Astrocyte of the spinal cord (primary cell): ENCODE data around the gene EZH2.

ENCODE experiments used
- DNase-seq: peaks from one replicate; pipeline ENCODE4 v3.0.0; 2011; ENCODE audit warnings: low read depth, low spot score
- H3K4me3 ChIP-seq: 2 replicates; pipeline ENCODE4 v1.5.1; 2011; ENCODE audit warnings: low read depth, mild to moderate bottlenecking, low read length, moderate library complexity
- CTCF ChIP-seq: IDR thresholded peaks from 2 replicates; pipeline ENCODE4 v1.5.1; 2012; ENCODE audit warnings: low read depth, mild to moderate bottlenecking, low read length, inconsistent platforms
- in situ Hi-C: cut with HindIII; loops from 2 replicates; pipeline ENCODE4 v1.10.0; 2017; ENCODE audit warnings: low sequenced_read_pairs

The EZH2 gene

GRCh38 chr7:148886844-148887243 is 2.8 kb upstream of the EZH2 start:
- TF ChIP-seq CTCF = no peak
- DNase-seq = no peak
- in situ Hi-C loops = no loop called here
- H3K4me3 ChIP-seq = no peak overlapping the region

GRCh38 chr7:148884299-148885022 is 370 bp upstream of the EZH2 start:
- in situ Hi-C loops = no loop called here
- H3K4me3 ChIP-seq = peak overlapping the region; percentile 62
- no peak for TF ChIP-seq CTCF
- peak; percentile 93 for DNase-seq

DNA sequence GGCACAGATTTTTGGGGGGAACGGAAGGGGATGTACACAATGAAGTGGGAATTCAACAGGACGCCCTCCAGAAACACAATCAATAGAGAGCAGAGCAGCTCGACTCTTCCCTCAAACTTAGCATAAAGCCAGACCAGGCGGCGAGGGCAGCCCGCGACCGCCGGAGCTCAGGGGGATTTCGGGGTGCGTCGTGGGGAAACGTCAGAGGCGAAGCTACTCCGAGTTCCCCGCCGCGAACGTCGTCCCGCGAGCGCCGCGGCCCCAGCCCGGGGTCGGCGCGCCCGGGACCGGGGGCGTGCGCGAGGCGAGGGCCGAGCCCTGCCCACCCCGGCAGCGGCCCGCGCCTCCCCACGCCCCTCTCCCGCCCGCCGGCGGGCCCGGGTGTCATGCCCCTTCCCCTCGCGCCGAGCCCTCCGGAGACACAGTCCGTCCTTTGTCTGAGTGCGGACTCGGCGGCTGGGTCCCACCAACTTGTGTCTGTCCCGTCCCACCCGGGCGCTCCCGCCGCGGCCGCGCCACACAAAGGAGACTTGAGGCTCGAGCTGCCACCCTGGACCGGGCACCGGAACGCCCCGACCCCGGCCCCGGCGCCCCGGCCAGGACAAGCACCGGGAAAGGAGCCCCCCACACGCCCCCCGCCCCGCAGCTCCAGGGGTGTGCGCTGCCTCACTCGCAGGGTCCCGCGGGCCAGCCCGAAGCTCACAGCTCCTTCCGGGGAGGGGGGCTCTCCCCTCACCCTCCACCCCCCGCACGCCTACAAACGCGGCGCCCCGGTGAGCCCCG is 634 bp downstream of the EZH2 start:
- in situ Hi-C loops = no loop called here
- no peak for TF ChIP-seq CTCF

GRCh38 chr7:148882841-148883265 is 1.2 kb downstream of the EZH2 start:
- no peak for TF ChIP-seq CTCF
- in situ Hi-C loops = no loop called here
- DNase-seq = peak; percentile 26

More for the DNA sequence above, 634 bp downstream of the EZH2 start:
- DNase-seq = no peak
- peak overlapping the region; percentile 62 for H3K4me3 ChIP-seq

GRCh38 chr7:148882192-148882591 is 1.9 kb downstream of the EZH2 start:
- no peak overlapping the region for H3K4me3 ChIP-seq
- TF ChIP-seq CTCF = no peak
- in situ Hi-C loops = no loop called here
- no peak for DNase-seq

More at GRCh38 chr7:148882841-148883265, 1.2 kb downstream of the EZH2 start:
- H3K4me3 ChIP-seq = peak overlapping the region; percentile 62

GRCh38 chr7:148878317-148878716 is 5.8 kb downstream of the EZH2 start:
- DNase-seq = no peak
- TF ChIP-seq CTCF = no peak
- no peak overlapping the region for H3K4me3 ChIP-seq
- in situ Hi-C loops = no loop called here
